ENCODE data around the gene L2HGDH. TPM values are rescaled to one million over a fixed set of nuclear protein-coding genes. Genes with fewer than 3 reads are reported as not detected.

The L2HGDH gene
- total and polyA plus RNA-seq, 9 of the 15 experiments (the other 6 are each of a cell fraction or from before 2014, with no cell fraction given) = 1.7 to 16.1 (median 10.5) TPM

DNA sequence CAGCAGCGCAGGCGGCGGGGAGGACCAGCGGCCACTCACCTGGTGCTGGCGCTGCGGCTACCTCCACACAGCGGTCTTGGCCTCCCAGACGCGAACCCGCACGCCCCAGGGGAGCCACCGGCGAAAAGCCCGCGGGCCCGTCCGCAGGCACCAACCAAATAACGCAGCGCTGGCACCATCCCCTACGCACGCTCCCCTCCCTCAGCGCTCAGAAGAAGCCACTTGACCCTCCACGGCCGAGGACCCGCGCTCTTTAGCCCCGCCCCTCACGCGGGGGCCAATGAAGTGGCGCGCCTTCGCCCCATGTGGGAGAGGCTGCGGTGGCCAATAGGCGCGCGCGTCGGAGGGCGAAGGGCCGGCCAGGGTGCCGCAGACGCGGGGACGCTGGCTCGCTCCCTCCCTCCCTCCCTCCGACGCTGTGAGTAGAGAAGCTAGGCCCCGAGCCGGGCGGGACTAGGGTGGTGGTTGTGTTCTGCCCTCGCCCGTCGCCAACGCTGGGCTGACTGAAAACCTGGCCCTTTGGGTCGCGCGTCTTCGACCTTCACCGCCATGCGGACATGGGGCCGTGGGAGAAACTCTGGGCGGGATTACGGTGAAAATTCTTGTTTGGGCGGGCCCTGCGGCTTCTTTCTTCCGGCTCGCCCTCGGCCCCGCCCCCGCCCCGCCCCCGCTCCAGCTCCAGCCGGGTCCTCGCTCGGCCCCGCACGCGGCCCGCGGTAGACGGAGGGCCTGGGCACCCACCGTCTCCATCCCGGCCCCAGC lies at the start of gene L2HGDH, which contains the start of gene DMAC2L (continued):
- TF ChIP-seq, protein P1, sequence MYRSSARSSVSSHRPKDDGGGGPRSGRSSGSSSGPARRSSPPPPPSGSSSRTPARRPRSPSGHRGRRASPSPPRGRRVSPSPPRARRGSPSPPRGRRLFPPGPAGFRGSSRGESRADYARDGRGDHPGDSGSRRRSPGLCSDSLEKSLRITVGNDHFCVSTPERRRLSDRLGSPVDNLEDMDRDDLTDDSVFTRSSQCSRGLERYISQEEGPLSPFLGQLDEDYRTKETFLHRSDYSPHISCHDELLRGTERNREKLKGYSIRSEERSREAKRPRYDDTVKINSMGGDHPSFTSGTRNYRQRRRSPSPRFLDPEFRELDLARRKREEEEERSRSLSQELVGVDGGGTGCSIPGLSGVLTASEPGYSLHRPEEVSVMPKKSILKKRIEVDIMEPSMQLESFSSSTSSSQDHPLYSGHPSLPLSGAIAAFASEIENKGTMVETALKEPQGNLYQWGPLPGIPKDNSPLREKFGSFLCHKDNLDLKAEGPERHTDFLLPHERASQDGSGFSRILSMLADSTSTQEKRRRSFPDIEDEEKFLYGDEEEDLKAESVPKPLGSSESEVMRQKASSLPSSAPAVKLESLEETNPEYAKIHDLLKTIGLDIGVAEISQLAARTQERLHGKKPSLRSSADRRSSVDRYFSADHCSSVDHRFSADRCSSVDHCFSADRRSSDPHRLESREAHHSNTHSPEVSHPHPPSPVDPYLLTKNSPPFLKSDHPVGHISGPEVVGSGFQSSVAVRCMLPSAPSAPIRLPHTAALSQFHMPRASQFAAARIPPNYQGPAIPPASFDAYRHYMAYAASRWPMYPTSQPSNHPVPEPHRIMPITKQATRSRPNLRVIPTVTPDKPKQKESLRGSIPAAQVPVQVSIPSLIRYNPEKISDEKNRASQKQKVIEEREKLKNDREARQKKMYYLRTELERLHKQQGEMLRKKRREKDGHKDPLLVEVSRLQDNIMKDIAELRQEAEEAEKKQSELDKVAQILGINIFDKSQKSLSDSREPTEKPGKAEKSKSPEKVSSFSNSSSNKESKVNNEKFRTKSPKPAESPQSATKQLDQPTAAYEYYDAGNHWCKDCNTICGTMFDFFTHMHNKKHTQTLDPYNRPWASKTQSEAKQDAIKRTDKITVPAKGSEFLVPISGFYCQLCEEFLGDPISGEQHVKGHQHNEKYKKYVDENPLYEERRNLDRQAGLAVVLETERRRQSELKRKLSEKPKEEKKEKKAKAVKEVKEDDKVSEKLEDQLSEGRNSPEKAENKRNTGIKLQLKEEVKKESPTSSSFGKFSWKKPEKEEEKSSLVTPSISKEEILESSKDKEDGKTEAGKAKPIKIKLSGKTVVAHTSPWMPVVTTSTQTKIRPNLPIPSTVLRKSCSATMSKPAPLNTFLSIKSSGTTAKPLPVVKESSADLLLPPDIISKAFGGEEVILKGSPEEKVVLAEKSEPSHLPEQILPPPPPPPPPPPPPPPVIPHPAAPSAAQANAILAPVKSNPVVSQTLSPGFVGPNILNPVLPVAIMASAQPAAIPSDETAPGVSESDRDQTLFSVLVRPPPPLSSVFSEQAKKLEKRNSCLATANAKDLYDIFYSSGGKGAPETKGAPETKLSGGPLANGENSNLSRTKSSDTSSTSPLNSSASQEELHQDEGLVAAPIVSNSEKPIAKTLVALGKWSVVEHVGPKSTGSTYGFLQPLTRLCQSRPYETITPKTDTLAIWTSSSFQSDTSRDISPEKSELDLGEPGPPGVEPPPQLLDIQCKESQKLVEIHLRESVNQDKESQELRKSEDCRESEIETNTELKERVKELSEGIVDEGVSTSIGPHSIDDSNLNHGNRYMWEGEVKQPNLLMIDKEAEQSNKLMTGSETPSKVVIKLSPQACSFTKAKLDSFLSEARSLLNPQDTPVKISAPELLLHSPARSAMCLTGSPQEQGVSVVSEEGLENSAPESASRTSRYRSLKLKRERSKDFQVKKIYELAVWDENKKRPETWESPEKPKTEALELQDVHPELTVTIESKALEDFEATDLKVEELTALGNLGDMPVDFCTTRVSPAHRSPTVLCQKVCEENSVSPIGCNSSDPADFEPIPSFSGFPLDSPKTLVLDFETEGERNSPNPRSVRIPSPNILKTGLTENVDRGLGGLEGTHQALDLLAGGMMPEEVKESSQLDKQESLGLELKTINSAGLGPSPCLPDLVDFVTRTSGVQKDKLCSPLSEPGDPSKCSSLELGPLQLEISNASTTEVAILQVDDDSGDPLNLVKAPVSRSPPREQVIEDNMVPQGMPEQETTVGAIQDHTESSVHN (IDR thresholded peaks at IDR 0.05; ENCODE audit: borderline replicate concordance in 1 of 2, low read depth in 1 of 2) = no peak
- no peak for TF ChIP-seq FOXJ2 (tag; IDR thresholded peaks at IDR 0.05)
- TF ChIP-seq, protein P2, sequence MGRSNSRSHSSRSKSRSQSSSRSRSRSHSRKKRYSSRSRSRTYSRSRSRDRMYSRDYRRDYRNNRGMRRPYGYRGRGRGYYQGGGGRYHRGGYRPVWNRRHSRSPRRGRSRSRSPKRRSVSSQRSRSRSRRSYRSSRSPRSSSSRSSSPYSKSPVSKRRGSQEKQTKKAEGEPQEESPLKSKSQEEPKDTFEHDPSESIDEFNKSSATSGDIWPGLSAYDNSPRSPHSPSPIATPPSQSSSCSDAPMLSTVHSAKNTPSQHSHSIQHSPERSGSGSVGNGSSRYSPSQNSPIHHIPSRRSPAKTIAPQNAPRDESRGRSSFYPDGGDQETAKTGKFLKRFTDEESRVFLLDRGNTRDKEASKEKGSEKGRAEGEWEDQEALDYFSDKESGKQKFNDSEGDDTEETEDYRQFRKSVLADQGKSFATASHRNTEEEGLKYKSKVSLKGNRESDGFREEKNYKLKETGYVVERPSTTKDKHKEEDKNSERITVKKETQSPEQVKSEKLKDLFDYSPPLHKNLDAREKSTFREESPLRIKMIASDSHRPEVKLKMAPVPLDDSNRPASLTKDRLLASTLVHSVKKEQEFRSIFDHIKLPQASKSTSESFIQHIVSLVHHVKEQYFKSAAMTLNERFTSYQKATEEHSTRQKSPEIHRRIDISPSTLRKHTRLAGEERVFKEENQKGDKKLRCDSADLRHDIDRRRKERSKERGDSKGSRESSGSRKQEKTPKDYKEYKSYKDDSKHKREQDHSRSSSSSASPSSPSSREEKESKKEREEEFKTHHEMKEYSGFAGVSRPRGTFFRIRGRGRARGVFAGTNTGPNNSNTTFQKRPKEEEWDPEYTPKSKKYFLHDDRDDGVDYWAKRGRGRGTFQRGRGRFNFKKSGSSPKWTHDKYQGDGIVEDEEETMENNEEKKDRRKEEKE (IDR thresholded peaks at IDR 0.05; ENCODE audit: borderline replicate concordance in 1 of 2, control insufficient read depth in 1 of 2, low read depth in 2 of 2, low read length in 1 of 2) = no peak
- TF ChIP-seq, protein P3, sequence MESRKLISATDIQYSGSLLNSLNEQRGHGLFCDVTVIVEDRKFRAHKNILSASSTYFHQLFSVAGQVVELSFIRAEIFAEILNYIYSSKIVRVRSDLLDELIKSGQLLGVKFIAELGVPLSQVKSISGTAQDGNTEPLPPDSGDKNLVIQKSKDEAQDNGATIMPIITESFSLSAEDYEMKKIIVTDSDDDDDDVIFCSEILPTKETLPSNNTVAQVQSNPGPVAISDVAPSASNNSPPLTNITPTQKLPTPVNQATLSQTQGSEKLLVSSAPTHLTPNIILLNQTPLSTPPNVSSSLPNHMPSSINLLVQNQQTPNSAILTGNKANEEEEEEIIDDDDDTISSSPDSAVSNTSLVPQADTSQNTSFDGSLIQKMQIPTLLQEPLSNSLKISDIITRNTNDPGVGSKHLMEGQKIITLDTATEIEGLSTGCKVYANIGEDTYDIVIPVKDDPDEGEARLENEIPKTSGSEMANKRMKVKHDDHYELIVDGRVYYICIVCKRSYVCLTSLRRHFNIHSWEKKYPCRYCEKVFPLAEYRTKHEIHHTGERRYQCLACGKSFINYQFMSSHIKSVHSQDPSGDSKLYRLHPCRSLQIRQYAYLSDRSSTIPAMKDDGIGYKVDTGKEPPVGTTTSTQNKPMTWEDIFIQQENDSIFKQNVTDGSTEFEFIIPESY (CRISPR knock-in tag; IDR thresholded peaks at IDR 0.05) = peak; percentile 71; the same call in 1 of the 2 replicates
- no peak for TF ChIP-seq EZH2 (IDR thresholded peaks at IDR 0.05; ENCODE audit: borderline replicate concordance, low read depth, low read length)
- no peak for TF ChIP-seq HDAC2 (IDR thresholded peaks at IDR 0.05)
- peak; percentile 75; the same call in 1 of the 2 replicates for TF ChIP-seq ELF1 (tag; IDR thresholded peaks at IDR 0.05)
- TF ChIP-seq, protein P4, sequence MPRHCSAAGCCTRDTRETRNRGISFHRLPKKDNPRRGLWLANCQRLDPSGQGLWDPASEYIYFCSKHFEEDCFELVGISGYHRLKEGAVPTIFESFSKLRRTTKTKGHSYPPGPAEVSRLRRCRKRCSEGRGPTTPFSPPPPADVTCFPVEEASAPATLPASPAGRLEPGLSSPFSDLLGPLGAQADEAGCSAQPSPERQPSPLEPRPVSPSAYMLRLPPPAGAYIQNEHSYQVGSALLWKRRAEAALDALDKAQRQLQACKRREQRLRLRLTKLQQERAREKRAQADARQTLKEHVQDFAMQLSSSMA (CRISPR knock-in tag; IDR thresholded peaks at IDR 0.05) = no peak
- TF ChIP-seq CBX3 (IDR thresholded peaks at IDR 0.05; ENCODE audit: borderline replicate concordance in 1 of 2, low read length in 2 of 2) = peak in 1 of 2 experiments; percentile 86; a peak in 1 of 3 replicates
- TF ChIP-seq MYNN (IDR thresholded peaks at IDR 0.05) = no peak
- no peak for TF ChIP-seq MYNN (CRISPR knock-in tag; IDR thresholded peaks at IDR 0.05)
- no peak for TF ChIP-seq TEAD1 (CRISPR knock-in tag; IDR thresholded peaks at IDR 0.05)
